22Rv1 (cell line): ENCODE measurements around the gene CD101.

Experiments
- H3K27ac ChIP-seq: fragments of 450-650 bp; 2 replicates; pipeline ENCODE4 v1.5.1; 2017
- ZFX ChIP-seq: fragments of 450-650 bp; IDR thresholded peaks from 2 replicates; pipeline ENCODE4 v1.6.1; 2017; ENCODE audit warnings: antibody characterized with exemption, borderline replicate concordance
- TF ChIP-seq, protein P1 (sequence below): fragments of 450-650 bp; IDR thresholded peaks from 2 replicates; pipeline ENCODE4 v1.5.1; 2017; ENCODE audit warnings: mild to moderate bottlenecking

The CD101 gene

DNA sequence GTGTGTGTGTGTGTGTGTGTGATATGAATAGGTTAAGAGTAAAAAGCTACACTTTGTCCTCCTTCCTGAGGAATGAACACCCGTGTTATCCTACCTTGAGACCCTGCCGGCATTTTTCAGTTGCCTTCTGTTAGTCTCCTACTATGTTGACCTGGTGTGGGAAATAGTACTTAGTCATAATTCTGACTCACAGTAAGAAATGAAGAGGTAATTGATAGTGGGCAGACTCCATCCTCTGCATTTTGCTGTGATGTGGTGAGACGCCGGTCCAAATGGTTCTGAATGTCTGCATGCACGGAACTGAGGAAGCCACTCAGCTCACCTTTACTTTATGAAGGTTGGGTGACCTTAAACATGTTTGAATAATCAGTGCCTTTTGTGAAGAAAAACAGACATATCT, 12.6 kb downstream of the CD101 start:
- no peak for TF ChIP-seq ZFX
- TF ChIP-seq, protein P1, sequence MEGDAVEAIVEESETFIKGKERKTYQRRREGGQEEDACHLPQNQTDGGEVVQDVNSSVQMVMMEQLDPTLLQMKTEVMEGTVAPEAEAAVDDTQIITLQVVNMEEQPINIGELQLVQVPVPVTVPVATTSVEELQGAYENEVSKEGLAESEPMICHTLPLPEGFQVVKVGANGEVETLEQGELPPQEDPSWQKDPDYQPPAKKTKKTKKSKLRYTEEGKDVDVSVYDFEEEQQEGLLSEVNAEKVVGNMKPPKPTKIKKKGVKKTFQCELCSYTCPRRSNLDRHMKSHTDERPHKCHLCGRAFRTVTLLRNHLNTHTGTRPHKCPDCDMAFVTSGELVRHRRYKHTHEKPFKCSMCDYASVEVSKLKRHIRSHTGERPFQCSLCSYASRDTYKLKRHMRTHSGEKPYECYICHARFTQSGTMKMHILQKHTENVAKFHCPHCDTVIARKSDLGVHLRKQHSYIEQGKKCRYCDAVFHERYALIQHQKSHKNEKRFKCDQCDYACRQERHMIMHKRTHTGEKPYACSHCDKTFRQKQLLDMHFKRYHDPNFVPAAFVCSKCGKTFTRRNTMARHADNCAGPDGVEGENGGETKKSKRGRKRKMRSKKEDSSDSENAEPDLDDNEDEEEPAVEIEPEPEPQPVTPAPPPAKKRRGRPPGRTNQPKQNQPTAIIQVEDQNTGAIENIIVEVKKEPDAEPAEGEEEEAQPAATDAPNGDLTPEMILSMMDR, result no peak
- H3K27ac ChIP-seq, result no peak overlapping the region

DNA sequence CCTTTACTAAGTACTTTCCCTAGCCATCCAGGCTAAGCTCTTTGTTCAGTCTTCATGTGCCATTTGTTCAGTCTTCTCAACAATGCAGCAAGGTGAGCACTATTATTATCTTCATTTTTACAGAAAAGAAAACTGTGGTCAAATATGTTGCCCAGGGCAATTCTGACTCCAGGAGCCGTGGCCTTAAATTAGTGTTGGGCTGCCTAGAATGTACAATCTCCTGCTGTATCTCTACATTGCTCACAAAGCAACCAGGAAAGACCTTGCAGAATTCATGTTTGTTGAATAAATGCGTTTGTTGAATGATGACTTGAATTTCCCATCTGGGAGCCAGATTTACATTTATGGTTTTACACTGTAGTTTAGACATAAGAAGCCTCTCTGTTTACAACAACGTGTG, 14.2 kb downstream of the CD101 start:
- TF ChIP-seq ZFX, result no peak
- TF ChIP-seq, protein P1, result no peak
- no peak overlapping the region for H3K27ac ChIP-seq

DNA sequence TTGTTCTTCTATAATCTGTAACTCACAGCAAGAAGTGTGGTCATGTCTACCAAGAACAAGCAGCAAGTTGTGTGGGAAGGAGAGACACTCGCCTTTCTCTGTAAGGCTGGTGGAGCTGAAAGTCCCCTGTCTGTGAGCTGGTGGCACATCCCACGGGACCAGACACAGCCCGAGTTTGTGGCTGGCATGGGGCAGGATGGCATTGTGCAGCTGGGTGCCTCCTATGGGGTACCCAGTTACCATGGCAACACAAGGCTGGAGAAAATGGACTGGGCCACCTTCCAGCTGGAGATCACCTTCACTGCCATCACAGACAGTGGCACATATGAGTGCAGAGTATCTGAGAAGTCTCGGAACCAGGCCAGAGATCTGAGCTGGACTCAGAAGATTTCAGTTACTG, 15.5 kb downstream of the CD101 start:
- TF ChIP-seq ZFX, result no peak
- TF ChIP-seq, protein P1, result no peak
- no peak overlapping the region for H3K27ac ChIP-seq

DNA sequence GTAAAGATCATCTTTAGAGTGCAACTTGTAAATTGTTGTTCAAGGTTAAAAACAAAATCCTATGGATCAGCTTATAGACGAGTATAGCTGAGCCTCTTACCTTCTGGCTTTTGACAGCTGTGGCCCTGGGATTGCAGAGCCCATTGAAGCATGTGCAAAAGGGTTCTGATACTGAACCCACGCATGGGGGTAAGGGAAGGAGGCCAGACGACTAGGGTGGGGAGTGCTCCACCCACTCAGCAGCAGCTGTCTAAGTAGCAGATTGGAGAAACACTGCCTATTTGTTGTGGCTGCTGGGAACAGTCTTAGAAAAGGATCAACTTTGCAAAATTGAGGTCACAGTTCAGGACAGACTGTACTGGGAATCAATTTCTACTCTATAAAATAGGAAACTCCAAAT, 16.1 kb downstream of the CD101 start:
- H3K27ac ChIP-seq, result no peak overlapping the region
- TF ChIP-seq, protein P1, result no peak
- no peak for TF ChIP-seq ZFX

DNA sequence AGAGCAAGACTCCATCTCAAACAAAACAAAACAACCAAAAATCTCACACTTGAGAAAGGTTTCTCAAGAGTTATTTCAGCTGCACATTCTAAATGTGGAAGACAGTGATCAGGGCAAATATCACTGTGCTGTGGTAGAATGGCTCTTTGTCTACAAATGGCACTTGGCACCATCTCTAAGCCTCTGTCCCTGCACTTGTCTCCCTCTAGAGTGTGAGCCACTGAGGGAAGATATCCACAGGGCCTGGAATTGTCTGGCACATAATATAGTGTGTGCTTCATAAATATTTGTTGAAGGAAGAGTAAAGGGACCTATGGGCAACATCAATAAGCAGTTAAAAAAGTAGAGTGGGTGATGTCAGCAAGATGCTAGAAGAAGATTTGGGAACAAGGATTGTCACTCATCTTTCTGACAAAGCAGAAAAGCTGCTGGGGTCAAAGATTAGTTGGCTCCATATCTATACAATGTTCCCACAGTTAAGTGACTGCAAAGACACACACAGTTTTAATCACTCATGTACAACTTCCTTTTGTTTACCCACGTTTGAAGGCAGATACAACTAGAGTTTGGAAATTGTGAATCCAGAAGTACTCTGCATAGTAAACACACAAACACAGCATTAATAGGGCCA, 19.1 kb downstream of the CD101 start:
- no peak overlapping the region for H3K27ac ChIP-seq
- TF ChIP-seq, protein P1, result no peak
- TF ChIP-seq ZFX, result no peak

DNA sequence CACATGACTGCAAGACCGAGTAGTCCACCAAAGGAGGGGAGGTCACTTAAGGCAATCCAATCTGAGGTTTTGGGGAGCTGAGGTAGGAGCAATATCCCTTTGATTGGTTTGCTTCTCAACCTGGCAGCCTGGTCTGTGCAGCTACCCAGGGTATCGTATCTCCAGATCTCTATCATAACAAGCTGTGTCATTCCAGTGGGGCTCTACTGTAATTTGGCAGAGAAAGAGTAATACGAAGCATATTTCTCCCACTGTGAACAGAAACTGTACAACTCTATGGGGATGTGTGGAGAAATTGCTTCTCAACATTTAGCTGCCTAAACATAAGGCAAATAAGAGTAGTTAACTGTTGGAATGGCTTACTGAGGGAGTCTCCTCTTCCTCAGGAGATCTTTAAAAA, 20.6 kb downstream of the CD101 start:
- no peak for TF ChIP-seq ZFX
- TF ChIP-seq, protein P1, result no peak
- H3K27ac ChIP-seq, result no peak overlapping the region

DNA sequence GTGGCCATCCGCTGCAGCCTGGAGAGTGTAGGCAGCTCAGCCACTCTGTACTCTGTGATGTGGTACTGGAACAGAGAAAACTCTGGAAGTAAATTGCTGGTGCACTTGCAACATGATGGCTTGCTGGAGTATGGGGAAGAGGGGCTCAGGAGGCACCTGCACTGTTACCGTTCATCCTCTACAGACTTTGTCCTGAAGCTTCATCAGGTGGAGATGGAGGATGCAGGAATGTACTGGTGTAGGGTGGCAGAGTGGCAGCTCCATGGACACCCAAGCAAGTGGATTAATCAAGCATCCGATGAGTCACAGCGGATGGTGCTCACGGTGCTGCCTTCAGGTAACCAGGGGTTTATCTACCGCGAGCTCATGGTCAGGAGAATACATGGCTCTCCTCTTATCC, 24.0 kb downstream of the CD101 start:
- no peak overlapping the region for H3K27ac ChIP-seq
- TF ChIP-seq, protein P1, result no peak
- TF ChIP-seq ZFX, result no peak
